Left ventricle myocardium superior (tissue), 1 donor: ENCODE results near the gene EDA2R. TPM values are rescaled to one million over a fixed set of nuclear protein-coding genes. Genes with fewer than 3 reads are reported as not detected.
A peak's percentile ranks its signal among the peaks of the same experiment; 100 is the strongest.

ENCODE experiments used
- ATAC-seq: fragments of 200-7000 bp; cut with Tn5 transposase; one replicate; pipeline ENCODE4 v1.9.1; 2020; ENCODE audit warnings: mild to moderate bottlenecking, moderate library complexity
- DNase-seq: peaks from one replicate; pipeline ENCODE4 v3.0.0-alpha.2; 2020
- intact Hi-C: fragments of 100-400 bp; cut with micrococcal nuclease; formaldehyde crosslinking; loops from one replicate; pipeline ENCODE4 v1.11.0; 2022
- long read RNA-seq: library from polyadenylated mRNA; unstranded; transcript quantifications from one replicate; pipeline ENCODE4 v2.0.0, GENCODE V29; 2021
- total RNA-seq: library from RNA; stranded (reverse); fragmentation: NEBNext Ultra II Directional; extraction: Animal tissue kit (Norgen Biotek cat#: 25700); gene quantifications from one replicate; pipeline ENCODE4 v1.2.1, GENCODE V29; 2021
- donor health status: DM: no; HTN: yes; CAD: no; lungs with severe emphysema.

The EDA2R gene
- total RNA-seq = 1.2 TPM
- long read RNA-seq = 0 reads

- DNase-seq = no peak
- peak; percentile 73 for ATAC-seq
- intact Hi-C loops = no loop called here
Observed at GRCh38 chrX:66638591-66639500, at the start of gene EDA2R. TSS of gene EDA2R (minus strand) at chrX:66639078. CDS start at chrX:66616020, 23,058 bp downstream.

GRCh38 chrX:66684196-66684595, 45.3 kb upstream of the EDA2R start:
- intact Hi-C loops = no loop called here
- no peak for DNase-seq
- ATAC-seq = no peak

GRCh38 chrX:66680451-66680850, 41.6 kb upstream of the EDA2R start:
- intact Hi-C loops = no loop called here
- no peak for ATAC-seq

GRCh38 chrX:66677430-66677829, 38.6 kb upstream of the EDA2R start:
- DNase-seq = no peak
- intact Hi-C loops = no loop called here
- ATAC-seq = no peak

More at GRCh38 chrX:66680451-66680850, 41.6 kb upstream of the EDA2R start:
- no peak for DNase-seq

- ATAC-seq (no peak), DNase-seq (no peak)
- intact Hi-C loops = no loop called here
Observed at GRCh38 chrX:66676990-66677389, 38.1 kb upstream of the EDA2R start.

GRCh38 chrX:66676413-66676812, 37.5 kb upstream of the EDA2R start:
- intact Hi-C loops = no loop called here

GRCh38 chrX:66675541-66675940, 36.7 kb upstream of the EDA2R start:
- intact Hi-C loops = no loop called here
- ATAC-seq = no peak
- DNase-seq = no peak

More at GRCh38 chrX:66676413-66676812, 37.5 kb upstream of the EDA2R start:
- no peak for ATAC-seq
- DNase-seq = no peak

GRCh38 chrX:66674506-66674905, 35.6 kb upstream of the EDA2R start:
- intact Hi-C loops = no loop called here
- ATAC-seq (no peak), DNase-seq (no peak)

- DNase-seq (no peak), ATAC-seq (no peak)
- intact Hi-C loops = no loop called here
Observed at GRCh38 chrX:66672106-66672505, 33.2 kb upstream of the EDA2R start.

- intact Hi-C loops = no loop called here
- DNase-seq (no peak), ATAC-seq (no peak)
Observed at GRCh38 chrX:66654411-66654810, 15.5 kb upstream of the EDA2R start.

- DNase-seq (no peak), ATAC-seq (peak; percentile 27)
- intact Hi-C loops = no loop called here
Observed at GRCh38 chrX:66635360-66635759, 3.5 kb downstream of the EDA2R start.

GRCh38 chrX:66634272-66634671, 4.6 kb downstream of the EDA2R start:
- DNase-seq = no peak
- intact Hi-C loops = no loop called here

GRCh38 chrX:66633541-66633940, 5.3 kb downstream of the EDA2R start:
- intact Hi-C loops = no loop called here
- DNase-seq (no peak), ATAC-seq (no peak)

More at GRCh38 chrX:66634272-66634671, 4.6 kb downstream of the EDA2R start:
- no peak for ATAC-seq

- intact Hi-C loops = no loop called here
- DNase-seq = no peak
- no peak for ATAC-seq
Observed at GRCh38 chrX:66632981-66633380, 5.9 kb downstream of the EDA2R start.

- no peak for ATAC-seq
- intact Hi-C loops = no loop called here
Observed at GRCh38 chrX:66632473-66632872, 6.4 kb downstream of the EDA2R start.

GRCh38 chrX:66625525-66625924, 13.4 kb downstream of the EDA2R start:
- intact Hi-C loops = no loop called here
- ATAC-seq (no peak), DNase-seq (no peak)

More at GRCh38 chrX:66632473-66632872, 6.4 kb downstream of the EDA2R start:
- DNase-seq = no peak

GRCh38 chrX:66622209-66622608, 16.7 kb downstream of the EDA2R start:
- intact Hi-C loops = no loop called here
- no peak for DNase-seq
- no peak for ATAC-seq

- intact Hi-C loops = no loop called here
- DNase-seq (no peak), ATAC-seq (no peak)
Observed at GRCh38 chrX:66616944-66617343, 21.9 kb downstream of the EDA2R start.

GRCh38 chrX:66602381-66602938, 36.4 kb downstream of the EDA2R start:
- ATAC-seq (no peak), DNase-seq (no peak)
- intact Hi-C loops = no loop called here

GRCh38 chrX:66601522-66601921, 37.4 kb downstream of the EDA2R start:
- DNase-seq (no peak), ATAC-seq (no peak)
- intact Hi-C loops = no loop called here

GRCh38 chrX:66579219-66579618, 59.7 kb downstream of the EDA2R start:
- ATAC-seq = no peak
- no peak for DNase-seq
- intact Hi-C loops = no loop called here
